Liver (tissue), 9 donors: ENCODE results near the gene PHF21B. TPM values are rescaled to one million over a fixed set of nuclear protein-coding genes. Genes with fewer than 3 reads are reported as not detected.

Source experiments
- DNase-seq: peaks from one replicate; pipeline ENCODE4 v3.0.0-alpha.2; 2017; ENCODE audit warnings: low spot score
- H3K27ac ChIP-seq, 2 donors: one replicate each; pipeline ENCODE4 v1.7.0; 2013; ENCODE audit warnings: inconsistent platforms in 2 of 2, low read length in 2 of 2, control low read depth in 1 of 2, low read depth in 1 of 2, mild to moderate bottlenecking in 1 of 2
- H3K27me3 ChIP-seq, 4 donors: one replicate each; pipeline versions ENCODE4 v1.6.1 to v1.7.0; 2013; ENCODE audit warnings: low read length in 3 of 4, inconsistent platforms in 1 of 4, mild to moderate bottlenecking in 1 of 4, moderate library complexity in 1 of 4; ENCODE audit not compliant: control insufficient read depth in 4 of 4, insufficient read depth in 4 of 4
- H3K36me3 ChIP-seq, 4 donors: one replicate each; pipeline versions ENCODE4 v1.6.1 to v1.7.0; 2013; ENCODE audit warnings: low read length in 3 of 4, mild to moderate bottlenecking in 3 of 4, low read depth in 1 of 4, moderate library complexity in 1 of 4; ENCODE audit not compliant: control insufficient read depth in 4 of 4, insufficient read depth in 3 of 4
- H3K4me1 ChIP-seq, 4 donors: one replicate each; pipeline versions ENCODE4 v1.6.1 to v1.7.0; 2013; ENCODE audit warnings: low read length in 3 of 4, mild to moderate bottlenecking in 3 of 4, moderate library complexity in 1 of 4; ENCODE audit not compliant: control insufficient read depth in 4 of 4, insufficient read depth in 4 of 4
- H3K4me3 ChIP-seq, 3 donors: one replicate each; pipeline versions ENCODE4 v1.6.1 to v1.7.0; 2013; ENCODE audit warnings: low read length in 3 of 3, control low read depth in 1 of 3, low read depth in 1 of 3, mild to moderate bottlenecking in 1 of 3
- H3K9ac ChIP-seq, 2 donors: one replicate each; pipeline ENCODE4 v1.7.0; 2013; ENCODE audit warnings: low read length in 2 of 2, mild to moderate bottlenecking in 2 of 2, moderate library complexity in 2 of 2, control low read depth in 1 of 2, low read depth in 1 of 2
- H3K9me3 ChIP-seq, 4 donors: one replicate each; pipeline versions ENCODE4 v1.6.1 to v1.7.0; 2013; ENCODE audit warnings: low read length in 3 of 4; ENCODE audit not compliant: control insufficient read depth in 4 of 4
- FOXA1 ChIP-seq: IDR thresholded peaks from 2 replicates; pipeline ENCODE4 v1.6.1; 2016; ENCODE audit warnings: antibody characterized with exemption
- FOXA2 ChIP-seq: IDR thresholded peaks from 2 replicates; pipeline ENCODE4 v1.6.1; 2016; ENCODE audit warnings: antibody characterized with exemption
- HNF4A ChIP-seq, 2 donors: conservative IDR thresholded peaks; 2 replicates each; pipeline ENCODE4 v1.6.1; 2016; ENCODE audit warnings: antibody characterized with exemption in 2 of 2, mild to moderate bottlenecking in 2 of 2
- HNF4G ChIP-seq: IDR thresholded peaks from 2 replicates; pipeline ENCODE4 v1.6.1; 2016; ENCODE audit warnings: antibody characterized with exemption
- MAX ChIP-seq: IDR thresholded peaks from 2 replicates; pipeline ENCODE4 v1.6.1; 2016; ENCODE audit warnings: antibody characterized with exemption
- NR2F2 ChIP-seq: IDR thresholded peaks from 2 replicates; pipeline ENCODE4 v1.6.1; 2016; ENCODE audit warnings: antibody characterized with exemption
- RAD21 ChIP-seq, 2 donors: IDR thresholded peaks; 2 replicates each; pipeline ENCODE4 v1.6.1; 2016; ENCODE audit warnings: antibody characterized with exemption in 2 of 2, mild to moderate bottlenecking in 2 of 2
- REST ChIP-seq: IDR thresholded peaks from 2 replicates; pipeline ENCODE4 v1.6.1; 2016; ENCODE audit warnings: antibody characterized with exemption, mild to moderate bottlenecking
- SP1 ChIP-seq: IDR thresholded peaks from 2 replicates; pipeline ENCODE4 v1.6.1; 2018; ENCODE audit warnings: antibody characterized with exemption, mild to moderate bottlenecking
- TAF1 ChIP-seq: conservative IDR thresholded peaks from 2 replicates; pipeline ENCODE4 v1.6.1; 2016; ENCODE audit warnings: antibody characterized with exemption, mild to moderate bottlenecking
- YY1 ChIP-seq: IDR thresholded peaks from 2 replicates; pipeline ENCODE4 v1.6.1; 2016; ENCODE audit warnings: antibody characterized with exemption, mild to moderate bottlenecking
- WGBS: extraction: QIAGEN DNeasy Blood & Tissue Kit; methylation state at CpG from one replicate; pipeline ENCODE4 v1.1.7; 2013; 5-methylcytosine and 5-hydroxymethylcytosine counted together
- polyA plus RNA-seq, 2 donors: library from polyadenylated mRNA; stranded (reverse) in 1 of 2; unstranded in 1 of 2; fragments of 200-250 nt in 1 of 2; fragments of >200 nt in 1 of 2; fragmentation: Nextera tagmentation in 1 of 2; extraction: Ambion mirVana in 1 of 2; gene quantifications; one replicate each; pipeline versions ENCODE4 v1.2.1 to v1.2.3, GENCODE V29; 2013 to 2015
- total RNA-seq, 2 donors: library from RNA; depleted of rRNA; stranded (reverse); fragments of >200 nt; gene quantifications; one replicate each; pipeline ENCODE4 v1.2.3, GENCODE V29; 2014
- donor health status: healthy.
- donor health status: healthy.
- donor health status: healthy.
- donor health status: healthy.
- donor health status: healthy.

Gene PHF21B
- total and polyA plus RNA-seq, 4 donors = not detected

- no peak overlapping the region for H3K4me3 ChIP-seq
- no peak for DNase-seq
- no peaks in the 10 kb centered on the region for H3K36me3 ChIP-seq
- no peaks in the 10 kb centered on the region for H3K9me3 ChIP-seq
- no peaks in the 10 kb centered on the region for H3K4me1 ChIP-seq
- peaks cover 0 to 6% (median 0%) of the 10 kb centered on the region in 4 donors for H3K27me3 ChIP-seq
- no peak overlapping the region for H3K9ac ChIP-seq
- no peak overlapping the region for H3K27ac ChIP-seq
- TF ChIP-seq TAF1 = no peak
- TF ChIP-seq NR2F2 = no peak
- TF ChIP-seq REST = no peak
- TF ChIP-seq HNF4G = no peak
- TF ChIP-seq FOXA2 = no peak
- WGBS = 95% methylated on average over 4 of the region's 4 CpGs
Measured at GRCh38 chr22:44983878-44984482, 25.8 kb downstream of the PHF21B start.

GRCh38 chr22:44982445-44982844, 27.4 kb downstream of the PHF21B start:
- no peak overlapping the region for H3K27ac ChIP-seq
- TF ChIP-seq MAX (no peak), FOXA2 (no peak), NR2F2 (no peak), RAD21 (IDR thresholded peaks at IDR 0.05) (no peak), HNF4A (conservative IDR thresholded peaks at IDR 0.05) (no peak), HNF4G (no peak), REST (no peak), YY1 (no peak), FOXA1 (no peak), SP1 (no peak)
- 73% methylated on average over 9 of the region's 9 CpGs for WGBS
- H3K4me3 ChIP-seq = no peak overlapping the region
- no peaks in the 10 kb centered on the region for H3K4me1 ChIP-seq
- H3K36me3 ChIP-seq = no peaks in the 10 kb centered on the region
- no peak for DNase-seq
- peaks cover 0 to 4% (median 0%) of the 10 kb centered on the region in 4 donors for H3K27me3 ChIP-seq
- H3K9me3 ChIP-seq = no peaks in the 10 kb centered on the region
- H3K9ac ChIP-seq = no peak overlapping the region
